ENCODE results near the gene EMP3.

DNA sequence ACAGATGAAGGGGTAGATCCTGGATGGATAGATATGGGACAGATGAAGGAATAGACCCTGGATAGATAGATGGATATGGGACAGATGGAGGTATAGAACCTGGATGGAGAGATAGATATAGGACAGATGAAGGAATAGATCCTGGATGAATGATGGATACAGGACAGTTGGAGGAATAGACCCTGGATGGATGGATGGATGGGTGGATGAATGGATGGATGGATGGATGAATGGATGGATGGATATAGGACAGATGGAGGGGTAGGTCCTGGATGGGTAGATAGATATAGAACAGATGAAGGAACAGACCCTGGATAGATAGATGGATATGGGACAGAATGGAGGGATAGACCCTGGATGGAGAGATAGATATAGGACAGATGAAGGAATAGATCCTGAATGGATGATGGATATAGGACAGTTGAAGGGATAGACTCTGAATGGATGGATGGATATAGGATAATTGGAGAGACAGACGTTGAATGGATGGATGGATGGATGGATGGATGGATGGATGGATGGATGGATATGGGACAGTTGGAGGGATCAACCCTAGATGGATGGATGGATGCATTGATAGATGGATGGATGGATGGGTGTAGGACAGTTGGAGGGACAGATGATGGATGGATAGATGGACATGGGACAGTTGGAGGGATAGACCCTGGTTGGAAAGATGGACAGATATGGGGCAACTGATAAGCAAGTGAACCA is 23.3 kb upstream of the EMP3 start:
- no peak for TF ChIP-seq POLR2A (IDR thresholded peaks at IDR 0.05; ENCODE audit: borderline replicate concordance, extremely low read depth, insufficient read depth, insufficient read length)
- TF ChIP-seq, protein P1, sequence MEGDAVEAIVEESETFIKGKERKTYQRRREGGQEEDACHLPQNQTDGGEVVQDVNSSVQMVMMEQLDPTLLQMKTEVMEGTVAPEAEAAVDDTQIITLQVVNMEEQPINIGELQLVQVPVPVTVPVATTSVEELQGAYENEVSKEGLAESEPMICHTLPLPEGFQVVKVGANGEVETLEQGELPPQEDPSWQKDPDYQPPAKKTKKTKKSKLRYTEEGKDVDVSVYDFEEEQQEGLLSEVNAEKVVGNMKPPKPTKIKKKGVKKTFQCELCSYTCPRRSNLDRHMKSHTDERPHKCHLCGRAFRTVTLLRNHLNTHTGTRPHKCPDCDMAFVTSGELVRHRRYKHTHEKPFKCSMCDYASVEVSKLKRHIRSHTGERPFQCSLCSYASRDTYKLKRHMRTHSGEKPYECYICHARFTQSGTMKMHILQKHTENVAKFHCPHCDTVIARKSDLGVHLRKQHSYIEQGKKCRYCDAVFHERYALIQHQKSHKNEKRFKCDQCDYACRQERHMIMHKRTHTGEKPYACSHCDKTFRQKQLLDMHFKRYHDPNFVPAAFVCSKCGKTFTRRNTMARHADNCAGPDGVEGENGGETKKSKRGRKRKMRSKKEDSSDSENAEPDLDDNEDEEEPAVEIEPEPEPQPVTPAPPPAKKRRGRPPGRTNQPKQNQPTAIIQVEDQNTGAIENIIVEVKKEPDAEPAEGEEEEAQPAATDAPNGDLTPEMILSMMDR (IDR thresholded peaks at IDR 0.05 in 2 of 3, conservative IDR thresholded peaks at IDR 0.05 in 1 of 3; ENCODE audit: borderline replicate concordance in 1 of 3, insufficient read depth in 1 of 3, low read depth in 2 of 3, low read length in 2 of 3): no peak
- TF ChIP-seq RAD21 (IDR thresholded peaks at IDR 0.05; ENCODE audit: low read depth): no peak
- no peak for TF ChIP-seq EZH2 (IDR thresholded peaks at IDR 0.05)
- no peak for TF ChIP-seq JUND (IDR thresholded peaks at IDR 0.05)
- TF ChIP-seq POLR2AphosphoS5 (IDR thresholded peaks at IDR 0.05; ENCODE audit: low read depth, low read length): no peak
- no peak for TF ChIP-seq SIN3A (IDR thresholded peaks at IDR 0.05; ENCODE audit: low read depth)
- TF ChIP-seq, protein P2, sequence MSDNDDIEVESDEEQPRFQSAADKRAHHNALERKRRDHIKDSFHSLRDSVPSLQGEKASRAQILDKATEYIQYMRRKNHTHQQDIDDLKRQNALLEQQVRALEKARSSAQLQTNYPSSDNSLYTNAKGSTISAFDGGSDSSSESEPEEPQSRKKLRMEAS (IDR thresholded peaks at IDR 0.05): no peak
- no peak for TF ChIP-seq EZH2phosphoT487 (IDR thresholded peaks at IDR 0.05; ENCODE audit: borderline replicate concordance)

All from HCT116 (cell line).